Sigmoid colon (tissue), 7 donors: ENCODE measurements around the gene CFLAR. TPM values are rescaled to one million over a fixed set of nuclear protein-coding genes. Genes with fewer than 3 reads are reported as not detected.
A peak's percentile ranks its signal among the peaks of the same experiment; 100 is the strongest.

ENCODE experiments used
- DNase-seq: peaks from one replicate; pipeline ENCODE4 v3.0.0-alpha.2; 2019
- H3K27ac ChIP-seq, 4 donors: fragments of 200-600 bp; sonication (generic); one replicate each; pipeline ENCODE4 v1.5.1; 2016 to 2019; ENCODE audit warnings: mild to moderate bottlenecking in 1 of 4
- H3K27me3 ChIP-seq, 3 donors: fragments of 200-600 bp; sonication (generic); one replicate each; pipeline ENCODE4 v1.5.1; 2019; ENCODE audit warnings: mild to moderate bottlenecking in 1 of 3
- H3K36me3 ChIP-seq, 4 donors: fragments of 200-600 bp; sonication (generic); one replicate each; pipeline ENCODE4 v1.5.1; 2016 to 2019
- H3K4me1 ChIP-seq, 4 donors: fragments of 200-600 bp; sonication (generic); one replicate each; pipeline ENCODE4 v1.5.1; 2017 to 2019
- H3K4me3 ChIP-seq, 4 donors: fragments of 200-600 bp; sonication (generic); one replicate each; pipeline ENCODE4 v1.5.1; 2017 to 2019; ENCODE audit warnings: mild to moderate bottlenecking in 2 of 4, moderate library complexity in 1 of 4
- H3K9me3 ChIP-seq, 4 donors: fragments of 200-600 bp in 3 of 4; sonication (generic) in 3 of 4; one replicate each; pipeline versions ENCODE4 v1.5.1 to v1.6.1; 2013 to 2019
- CTCF ChIP-seq, 4 experiments: fragments of 450-650 bp in 3 of 4; fragments of 200-600 bp in 1 of 4; IDR thresholded peaks; one replicate each; pipeline ENCODE4 v1.5.1; 2016 to 2019; ENCODE audit warnings: antibody characterized with exemption in 4 of 4, mild to moderate bottlenecking in 3 of 4, moderate library complexity in 2 of 4
- EP300 ChIP-seq, 4 donors: sonication (generic); formaldehyde crosslinking; IDR thresholded peaks; one replicate each; pipeline ENCODE4 v1.6.1; 2017; ENCODE audit warnings: antibody characterized with exemption in 4 of 4
- POLR2A ChIP-seq, 2 donors: fragments of 450-650 bp; IDR thresholded peaks; one replicate each; pipeline ENCODE4 v1.6.1; 2016; ENCODE audit warnings: antibody characterized with exemption in 2 of 2, mild to moderate bottlenecking in 2 of 2, moderate library complexity in 2 of 2
- POLR2AphosphoS5 ChIP-seq, 4 donors: sonication (generic); formaldehyde crosslinking; IDR thresholded peaks; one replicate each; pipeline ENCODE4 v1.6.1; 2017; ENCODE audit warnings: antibody characterized with exemption in 4 of 4
- WGBS, 2 donors: extraction: QIAGEN DNeasy Blood & Tissue Kit; methylation state at CpG; one replicate each; pipeline ENCODE4 v1.1.7; 2013; 5-methylcytosine and 5-hydroxymethylcytosine counted together
- intact Hi-C: fragments of 100-400 bp; cut with DNase I; formaldehyde crosslinking; loops from one replicate; pipeline ENCODE4 v1.15.1; 2023
- polyA plus RNA-seq, 3 donors: library from polyadenylated mRNA; stranded (reverse); fragments of 200-250 nt; gene quantifications; one replicate each; pipeline ENCODE4 v1.2.3, GENCODE V29; 2013
- total RNA-seq, 4 donors: library from RNA; depleted of rRNA; stranded (reverse); fragments of >200 nt; gene quantifications; one replicate each; pipeline ENCODE4 v1.1.0, GENCODE V29; 2016
- donor health status: healthy with polysubstance abuse.
- donor health status: Bipolar disorder and iron deficiency.
- donor health status: healthy.

The CFLAR gene
- total and polyA plus RNA-seq, 7 donors, result 32.4 to 243 (median 113) TPM

GRCh38 chr2:201216918-201217317 is 101.0 kb downstream of the CFLAR start:
- no peak for TF ChIP-seq POLR2A (IDR thresholded peaks at IDR 0.05)
- TF ChIP-seq CTCF (IDR thresholded peaks at IDR 0.05), result no peak
- no peak for TF ChIP-seq POLR2AphosphoS5 (IDR thresholded peaks at IDR 0.05)
- TF ChIP-seq EP300 (IDR thresholded peaks at IDR 0.05), result no peak
- H3K27ac ChIP-seq, result no peak overlapping the region
- WGBS, 2 donors, result 92% methylated on average over 1 of the region's 1 CpG

GRCh38 chr2:201218780-201219179 is 102.8 kb downstream of the CFLAR start:
- DNase-seq, result no peak
- no peak overlapping the region for H3K27ac ChIP-seq
- no peaks in the 10 kb centered on the region for H3K9me3 ChIP-seq
- H3K27me3 ChIP-seq, result no peaks in the 10 kb centered on the region
- 68 to 89% methylated on average over 6 of the region's 6 CpGs for WGBS, 2 donors
- intact Hi-C loops, result no loop called here
- no peaks in the 10 kb centered on the region for H3K4me1 ChIP-seq
- no peak overlapping the region for H3K4me3 ChIP-seq
- no peak for TF ChIP-seq POLR2A (IDR thresholded peaks at IDR 0.05)
- TF ChIP-seq CTCF (IDR thresholded peaks at IDR 0.05), result no peak
- no peak for TF ChIP-seq POLR2AphosphoS5 (IDR thresholded peaks at IDR 0.05)
- no peak for TF ChIP-seq EP300 (IDR thresholded peaks at IDR 0.05)
- H3K36me3 ChIP-seq, result no peaks in the 10 kb centered on the region

More at GRCh38 chr2:201216918-201217317, 101.0 kb downstream of the CFLAR start:
- no peaks in the 10 kb centered on the region for H3K36me3 ChIP-seq
- intact Hi-C loops, result no loop called here
- no peaks in the 10 kb centered on the region for H3K4me1 ChIP-seq
- H3K4me3 ChIP-seq, result no peak overlapping the region
- no peaks in the 10 kb centered on the region for H3K27me3 ChIP-seq
- DNase-seq, result no peak
- H3K9me3 ChIP-seq, result no peaks in the 10 kb centered on the region

- Histone ChIP-seq H3K27ac (peak overlapping the region in 1 of 4 donors; percentile 6), H3K4me3 (no peak overlapping the region), H3K9me3 (no peaks in the 10 kb centered on the region), H3K27me3 (no peaks in the 10 kb centered on the region), H3K36me3 (no peaks in the 10 kb centered on the region), H3K4me1 (no peaks in the 10 kb centered on the region)
- WGBS, 2 donors, result 23 to 71% methylated on average over 5 of the region's 5 CpGs
- DNase-seq, result no peak
- TF ChIP-seq CTCF (IDR thresholded peaks at IDR 0.05) (no peak), EP300 (IDR thresholded peaks at IDR 0.05) (no peak), POLR2A (IDR thresholded peaks at IDR 0.05) (no peak), POLR2AphosphoS5 (IDR thresholded peaks at IDR 0.05) (no peak)
- intact Hi-C loops, result no loop called here
Measured at GRCh38 chr2:201219328-201220096, 103.5 kb downstream of the CFLAR start.

GRCh38 chr2:201220102-201220570 is 104.2 kb downstream of the CFLAR start:
- Histone ChIP-seq H3K4me1 (no peaks in the 10 kb centered on the region), H3K36me3 (no peaks in the 10 kb centered on the region), H3K27ac (peak overlapping the region in 2 of 4 donors; percentile 6 to 14), H3K27me3 (no peaks in the 10 kb centered on the region), H3K9me3 (no peaks in the 10 kb centered on the region), H3K4me3 (no peak overlapping the region)
- intact Hi-C loops, result no loop called here
- DNase-seq, result no peak
- WGBS, 2 donors, result 17 to 29% methylated on average over 4 of the region's 4 CpGs
- TF ChIP-seq CTCF (IDR thresholded peaks at IDR 0.05) (no peak), POLR2AphosphoS5 (IDR thresholded peaks at IDR 0.05) (no peak), EP300 (IDR thresholded peaks at IDR 0.05) (no peak), POLR2A (IDR thresholded peaks at IDR 0.05) (no peak)
